ENCODE measurements around the gene PLCH1. TPM values are rescaled to one million over a fixed set of nuclear protein-coding genes. Genes with fewer than 3 reads are reported as not detected.

The PLCH1 gene
- total RNA-seq, 1 experiment from 2014 or later = 3.8 TPM

DNA sequence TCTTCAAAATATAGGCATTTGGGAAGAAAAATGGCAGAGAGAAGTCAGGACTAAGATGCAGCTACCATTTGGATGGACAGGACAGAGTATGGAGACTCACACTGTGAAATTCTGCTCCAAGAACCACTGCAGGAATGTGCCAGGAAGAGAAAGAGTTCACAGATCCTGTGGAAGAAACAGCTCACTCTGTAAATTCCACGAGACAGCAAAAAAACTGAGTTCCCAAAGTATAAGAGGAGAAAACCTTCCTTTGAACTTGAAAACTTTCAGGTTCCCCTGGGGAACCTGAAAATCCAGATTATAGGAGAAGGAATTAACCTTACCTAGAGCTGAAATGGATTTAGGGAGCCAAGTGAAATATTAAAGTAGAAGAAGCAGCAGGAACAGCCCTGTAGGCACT is 137.1 kb downstream of the PLCH1 start:
- Histone ChIP-seq H3K9me2 (ENCODE audit: insufficient read depth) (no peaks in the 10 kb centered on the region), H3K27me3 (ENCODE audit: insufficient read depth, low read length) (no peaks in the 10 kb centered on the region), H3K79me2 (ENCODE audit: insufficient read depth, low read length) (no peaks in the 10 kb centered on the region), H3K36me3 (ENCODE audit: control insufficient read depth in 1 of 2, insufficient read depth in 2 of 2, low read length in 2 of 2) (no peaks in the 10 kb centered on the region), H3K4me3 (replicated peaks in 1 of 2; ENCODE audit: low read depth in 1 of 2, low read length in 2 of 2) (no peak overlapping the region), H3K9ac (ENCODE audit: low read length) (no peak overlapping the region), H3K27ac (ENCODE audit: low read depth, low read length) (no peak overlapping the region), H2AFZ (ENCODE audit: low read depth, low read length, poor library complexity, severe bottlenecking) (no peak overlapping the region), H4K20me1 (ENCODE audit: insufficient read depth) (no peaks in the 10 kb centered on the region), H3K9me3 (ENCODE audit: control insufficient read depth in 1 of 2, insufficient read depth in 1 of 2, low read depth in 1 of 2, low read length in 2 of 2) (no peaks in the 10 kb centered on the region), H3K4me2 (ENCODE audit: low read length) (no peak overlapping the region), H3K4me1 (ENCODE audit: control insufficient read depth in 1 of 2, insufficient read depth in 2 of 2, low read length in 2 of 2) (peaks cover 10 to 11% of the 10 kb centered on the region in 2 experiments)
- no peak for ATAC-seq
- TF ChIP-seq EZH2phosphoT487 (IDR thresholded peaks at IDR 0.05; ENCODE audit: borderline replicate concordance) = no peak
- TF ChIP-seq, protein P1, sequence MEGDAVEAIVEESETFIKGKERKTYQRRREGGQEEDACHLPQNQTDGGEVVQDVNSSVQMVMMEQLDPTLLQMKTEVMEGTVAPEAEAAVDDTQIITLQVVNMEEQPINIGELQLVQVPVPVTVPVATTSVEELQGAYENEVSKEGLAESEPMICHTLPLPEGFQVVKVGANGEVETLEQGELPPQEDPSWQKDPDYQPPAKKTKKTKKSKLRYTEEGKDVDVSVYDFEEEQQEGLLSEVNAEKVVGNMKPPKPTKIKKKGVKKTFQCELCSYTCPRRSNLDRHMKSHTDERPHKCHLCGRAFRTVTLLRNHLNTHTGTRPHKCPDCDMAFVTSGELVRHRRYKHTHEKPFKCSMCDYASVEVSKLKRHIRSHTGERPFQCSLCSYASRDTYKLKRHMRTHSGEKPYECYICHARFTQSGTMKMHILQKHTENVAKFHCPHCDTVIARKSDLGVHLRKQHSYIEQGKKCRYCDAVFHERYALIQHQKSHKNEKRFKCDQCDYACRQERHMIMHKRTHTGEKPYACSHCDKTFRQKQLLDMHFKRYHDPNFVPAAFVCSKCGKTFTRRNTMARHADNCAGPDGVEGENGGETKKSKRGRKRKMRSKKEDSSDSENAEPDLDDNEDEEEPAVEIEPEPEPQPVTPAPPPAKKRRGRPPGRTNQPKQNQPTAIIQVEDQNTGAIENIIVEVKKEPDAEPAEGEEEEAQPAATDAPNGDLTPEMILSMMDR (IDR thresholded peaks at IDR 0.05 in 2 of 3, conservative IDR thresholded peaks at IDR 0.05 in 1 of 3; ENCODE audit: borderline replicate concordance in 1 of 3, insufficient read depth in 1 of 3, low read depth in 2 of 3, low read length in 2 of 3) = no peak
- no peak for TF ChIP-seq YY1 (IDR thresholded peaks at IDR 0.05; ENCODE audit: extremely low read depth, insufficient replicate concordance, low read depth, low read length)
- TF ChIP-seq CBX3 (IDR thresholded peaks at IDR 0.05; ENCODE audit: low read depth) = no peak
- no peak for TF ChIP-seq POLR2A (IDR thresholded peaks at IDR 0.05; ENCODE audit: borderline replicate concordance, extremely low read depth, insufficient read depth, insufficient read length)
- no peak for DNase-seq (ENCODE audit: low read depth, low spot score)
- POLR2A ChIA-PET = no interaction called here
- CTCF ChIA-PET = no interaction called here
- BruUV-seq (replicated peaks) = no TSS peak
- intact Hi-C loops (cut with micrococcal nuclease) = no loop called here
- RAD21 ChIA-PET (ENCODE audit: low non-redundant PET in 1 of 2, low total read pairs in 2 of 2, uncharacterized antibody in 2 of 2, unreplicated experiment in 2 of 2) = no interaction called here

DNA sequence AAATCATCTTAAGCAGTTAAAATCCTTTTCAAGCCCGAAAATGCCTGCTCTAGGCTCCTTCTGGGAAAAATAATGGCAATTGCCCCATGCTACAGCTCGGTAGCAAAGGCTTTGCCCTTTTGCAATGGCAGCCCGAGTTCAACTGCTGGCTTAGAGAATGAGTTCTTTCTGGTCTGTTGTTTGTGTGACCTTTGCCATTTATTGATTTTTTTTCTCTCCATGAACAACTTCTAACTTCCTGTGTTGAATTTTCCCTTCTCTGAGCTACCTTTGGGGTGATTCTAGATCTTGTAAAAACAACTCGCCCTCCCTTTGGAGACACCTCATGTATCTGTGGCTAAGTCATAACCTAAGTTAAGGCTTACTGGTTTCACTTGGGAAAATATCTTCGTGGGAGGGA is 139.3 kb downstream of the PLCH1 start:
- no peak overlapping the region for H3K4me3 ChIP-seq (replicated peaks in 1 of 2; ENCODE audit: low read depth in 1 of 2, low read length in 2 of 2)
- H3K79me2 ChIP-seq (ENCODE audit: insufficient read depth, low read length) = no peaks in the 10 kb centered on the region
- intact Hi-C loops (cut with micrococcal nuclease) = no loop called here
- H3K27ac ChIP-seq (ENCODE audit: low read depth, low read length) = no peak overlapping the region
- ChIA-PET POLR2A (no interaction called here), CTCF (no interaction called here), RAD21 (ENCODE audit: low non-redundant PET in 1 of 2, low total read pairs in 2 of 2, uncharacterized antibody in 2 of 2, unreplicated experiment in 2 of 2) (no interaction called here)
- no peak for TF ChIP-seq JUND (IDR thresholded peaks at IDR 0.05)
- 0 out of 2 replicates have a peak, but pooled peaks have one; percentile 13 for TF ChIP-seq CEBPB (IDR thresholded peaks at IDR 0.05; ENCODE audit: low read depth)
- no peak for TF ChIP-seq SIN3A (IDR thresholded peaks at IDR 0.05; ENCODE audit: low read depth)
- H3K27me3 ChIP-seq (ENCODE audit: insufficient read depth, low read length) = no peaks in the 10 kb centered on the region
- ATAC-seq (no peak), DNase-seq (ENCODE audit: low read depth, low spot score) (no peak)
- H3K36me3 ChIP-seq (ENCODE audit: control insufficient read depth in 1 of 2, insufficient read depth in 2 of 2, low read length in 2 of 2) = no peaks in the 10 kb centered on the region
- no peaks in the 10 kb centered on the region for H3K9me3 ChIP-seq (ENCODE audit: control insufficient read depth in 1 of 2, insufficient read depth in 1 of 2, low read depth in 1 of 2, low read length in 2 of 2)
- BruUV-seq (replicated peaks) = no TSS peak
- no peaks in the 10 kb centered on the region for H4K20me1 ChIP-seq (ENCODE audit: insufficient read depth)
- no peaks in the 10 kb centered on the region for H3K9me2 ChIP-seq (ENCODE audit: insufficient read depth)
- H3K4me2 ChIP-seq (ENCODE audit: low read length) = peak overlapping the region; percentile 49
- H3K4me1 ChIP-seq (ENCODE audit: control insufficient read depth in 1 of 2, insufficient read depth in 2 of 2, low read length in 2 of 2) = peaks cover 10 to 11% of the 10 kb centered on the region in 2 experiments
- no peak overlapping the region for H2AFZ ChIP-seq (ENCODE audit: low read depth, low read length, poor library complexity, severe bottlenecking)
- no peak overlapping the region for H3K9ac ChIP-seq (ENCODE audit: low read length)
